Activated CD4-positive, alpha-beta T cell treated with anti-CD3 and anti-CD28 coated beads for 24 hours (primary cell): ENCODE results near the gene UBE2L6.
"Not testable (repeated sequence)": the region's sequence is repeated elsewhere in the genome, so short reads cannot be mapped to it uniquely, and the experiment has no call there.

Source experiments
- DNase-seq, 2 donors: peaks; one replicate each; pipeline ENCODE4 v3.0.0-alpha.2; 2020; ENCODE audit warnings: low read depth in 2 of 2

Gene UBE2L6

GRCh38 chr11:57566905-57567514, 462 bp downstream of the UBE2L6 start:
- peak in 1 of 2 donors; percentile 18 for DNase-seq

DNA sequence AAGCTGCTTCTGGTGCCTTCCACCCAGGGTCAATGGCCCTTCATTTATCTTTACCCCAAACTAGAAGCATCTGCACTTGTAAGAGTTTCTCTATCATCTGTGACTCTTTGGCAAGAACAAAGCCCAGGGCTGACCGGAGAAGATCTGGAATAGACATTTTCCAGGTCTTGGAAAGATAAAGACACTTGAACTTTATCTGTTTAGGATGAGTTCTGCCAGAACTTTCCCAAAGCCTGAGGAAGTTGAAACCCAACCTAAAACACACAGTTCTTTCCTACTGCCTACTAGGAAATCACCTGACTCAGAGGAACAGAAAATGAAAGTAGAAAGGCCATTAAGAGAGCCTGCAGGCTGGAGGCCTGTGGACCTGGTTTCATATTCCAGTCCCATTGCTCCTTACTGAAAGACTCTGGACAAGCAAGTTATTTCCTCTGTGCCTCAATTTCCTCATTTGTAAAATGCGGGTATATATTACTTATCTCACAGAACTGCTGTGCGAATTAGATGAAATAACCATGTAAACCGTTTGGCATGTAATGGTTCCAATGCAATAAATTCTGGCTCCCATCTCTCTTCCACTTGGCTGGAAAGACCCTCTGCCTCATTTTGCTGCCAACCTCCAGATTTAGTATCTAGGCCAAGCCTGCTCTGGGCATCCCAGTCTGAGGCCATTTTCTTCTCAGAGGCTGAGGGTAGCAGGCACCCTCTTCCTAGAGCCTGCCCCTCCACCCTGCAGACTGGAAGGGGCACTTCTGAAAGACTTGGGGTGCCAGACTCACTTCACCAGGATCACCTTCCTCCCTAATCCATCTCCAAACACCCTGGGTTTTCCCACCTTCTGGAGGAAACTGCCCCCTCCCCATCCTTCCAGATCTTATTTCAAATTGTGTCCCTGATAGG, 1.2 kb downstream of the UBE2L6 start:
- DNase-seq, result no peak

GRCh38 chr11:57562596-57562995, 4.9 kb downstream of the UBE2L6 start:
- no peak for DNase-seq

DNA sequence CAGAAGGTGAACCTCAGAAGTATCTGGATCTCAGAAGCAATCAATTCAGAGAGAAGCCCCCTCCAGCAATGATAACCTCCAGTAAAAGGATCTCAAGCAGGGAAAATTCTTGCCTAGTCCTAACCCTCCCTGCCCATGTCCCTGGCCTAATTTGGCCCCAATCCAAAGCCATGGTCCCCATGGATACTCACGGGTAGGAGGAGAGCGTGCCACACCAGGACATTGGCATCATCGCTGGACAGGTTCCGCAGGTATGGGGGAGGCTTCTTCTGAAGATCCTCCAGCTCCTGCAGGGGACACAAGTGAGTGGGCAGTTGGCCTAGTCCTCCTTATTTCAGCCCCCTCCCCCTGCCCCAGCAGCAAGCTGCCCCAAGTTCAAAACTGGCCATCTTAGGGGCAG, 7.3 kb downstream of the UBE2L6 start:
- DNase-seq, result no peak

DNA sequence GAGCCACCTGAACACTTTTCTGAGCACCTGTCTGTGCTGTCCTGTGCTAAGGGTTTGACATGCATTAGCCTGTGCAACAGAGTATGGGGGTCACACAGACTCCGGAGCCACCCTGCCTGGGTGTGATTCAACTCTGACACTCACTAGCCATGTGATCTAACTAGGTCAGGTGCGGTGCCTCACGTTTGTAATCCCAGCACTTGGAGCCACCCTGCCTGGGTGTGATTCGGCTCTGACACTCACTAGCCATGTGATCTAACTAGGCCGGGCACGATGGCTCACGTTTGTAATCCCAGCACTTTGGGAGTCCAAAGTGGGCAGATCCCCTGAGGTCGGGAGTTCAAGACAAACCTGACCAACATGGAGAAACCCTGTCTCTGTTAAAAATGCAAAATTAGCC, 11.4 kb downstream of the UBE2L6 start:
- DNase-seq, result no peak

DNA sequence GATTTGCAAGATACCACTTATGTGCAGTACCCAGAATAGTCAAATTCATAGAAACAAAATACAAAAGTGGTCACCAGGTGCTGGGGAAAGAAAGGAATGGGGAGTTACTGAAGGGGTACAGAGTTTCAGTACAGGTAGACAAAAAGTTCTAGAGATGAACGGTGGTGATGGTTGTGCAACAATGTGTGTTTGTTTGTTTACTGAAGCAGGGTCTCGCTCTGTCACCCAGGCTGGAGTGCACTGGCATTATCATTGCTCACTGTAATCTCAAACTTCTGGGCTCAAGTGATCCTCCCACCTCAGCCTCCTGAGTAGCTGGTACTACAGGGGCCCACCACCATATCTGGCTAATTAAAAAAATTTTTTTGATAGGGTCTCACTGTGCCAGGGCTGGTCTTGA, 12.1 kb downstream of the UBE2L6 start:
- no peak for DNase-seq

- DNase-seq, result no peak
Measured at GRCh38 chr11:57552479-57552878, 15.0 kb downstream of the UBE2L6 start.

DNA sequence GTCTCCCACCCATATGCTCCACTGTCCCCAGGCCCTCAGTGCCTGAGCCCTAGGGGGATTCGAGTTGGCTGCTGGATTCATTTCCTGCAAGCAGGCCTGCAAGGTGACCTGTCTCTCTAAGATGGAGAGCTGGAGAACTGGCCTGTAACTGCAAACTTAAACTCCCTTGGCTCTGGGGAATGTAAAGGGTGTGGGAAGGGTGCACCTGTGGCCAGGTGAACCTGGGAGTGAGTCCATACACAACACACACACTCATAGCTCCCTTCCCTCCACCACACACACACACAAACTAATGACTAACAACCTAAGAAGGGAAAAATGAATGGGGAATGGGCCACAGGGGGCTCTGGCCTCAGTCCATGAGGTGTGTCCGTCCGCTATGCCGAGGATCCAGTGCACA, 15.5 kb downstream of the UBE2L6 start:
- DNase-seq, result no peak

DNA sequence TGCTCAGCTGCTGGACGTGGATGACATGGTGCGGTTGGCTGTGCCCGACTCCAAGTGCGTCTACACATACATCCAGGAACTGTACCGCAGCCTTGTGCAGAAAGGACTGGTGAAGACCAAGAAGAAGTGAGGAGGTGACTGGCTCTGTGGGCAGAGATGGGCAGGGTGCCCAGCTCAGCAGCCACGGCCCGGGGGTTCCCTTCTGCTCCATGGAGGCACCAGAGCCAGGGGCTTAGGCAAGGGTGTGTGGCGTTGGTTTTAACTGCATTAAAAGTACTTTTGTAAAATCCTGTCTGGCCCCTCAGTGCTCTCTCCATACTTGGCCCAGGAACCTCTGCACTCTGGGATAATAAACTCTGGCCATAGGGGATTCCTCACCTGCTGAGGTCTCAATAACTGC, 17.5 kb downstream of the UBE2L6 start:
- no peak for DNase-seq

- no peak for DNase-seq
Measured at GRCh38 chr11:57547854-57548377, 19.6 kb downstream of the UBE2L6 start.

GRCh38 chr11:57546869-57547475, 20.5 kb downstream of the UBE2L6 start:
- DNase-seq, result no peak

DNA sequence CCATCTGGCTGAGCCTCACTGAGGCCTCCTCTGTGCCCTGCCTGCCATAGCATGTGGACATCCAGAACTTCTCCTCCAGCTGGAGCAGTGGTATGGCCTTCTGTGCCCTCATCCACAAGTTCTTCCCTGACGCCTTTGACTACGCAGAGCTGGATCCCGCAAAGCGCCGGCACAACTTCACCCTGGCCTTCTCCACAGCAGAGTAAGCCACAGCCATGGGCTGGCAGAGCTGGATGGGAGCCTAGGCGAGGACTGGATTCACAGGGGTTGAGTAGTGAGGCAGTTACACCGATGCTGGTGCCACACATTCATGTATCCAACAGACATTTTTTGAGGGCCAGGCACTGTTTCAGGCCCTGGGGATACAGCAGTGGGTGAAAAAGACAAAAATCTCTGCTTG, 21.0 kb downstream of the UBE2L6 start:
- no peak for DNase-seq

DNA sequence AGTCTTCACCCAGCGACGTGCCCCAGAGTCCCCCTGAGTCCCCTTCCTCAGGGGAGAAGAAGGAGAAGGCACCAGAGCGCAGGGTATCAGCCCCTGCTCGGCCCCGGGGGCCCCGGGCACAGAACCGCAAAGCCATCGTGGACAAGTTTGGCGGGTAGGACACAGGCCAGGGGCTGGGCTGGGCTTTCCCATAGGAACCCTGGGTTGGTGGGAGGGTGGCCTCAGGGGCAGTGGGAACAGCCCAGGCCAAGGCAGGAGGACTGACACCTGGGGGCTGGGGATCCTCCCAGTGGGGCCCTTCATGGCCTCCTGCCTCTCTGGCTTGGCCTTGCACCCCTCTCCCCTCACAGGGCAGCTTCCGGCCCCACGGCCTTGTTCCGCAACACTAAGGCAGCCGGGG, 21.6 kb downstream of the UBE2L6 start:
- no peak for DNase-seq

DNA sequence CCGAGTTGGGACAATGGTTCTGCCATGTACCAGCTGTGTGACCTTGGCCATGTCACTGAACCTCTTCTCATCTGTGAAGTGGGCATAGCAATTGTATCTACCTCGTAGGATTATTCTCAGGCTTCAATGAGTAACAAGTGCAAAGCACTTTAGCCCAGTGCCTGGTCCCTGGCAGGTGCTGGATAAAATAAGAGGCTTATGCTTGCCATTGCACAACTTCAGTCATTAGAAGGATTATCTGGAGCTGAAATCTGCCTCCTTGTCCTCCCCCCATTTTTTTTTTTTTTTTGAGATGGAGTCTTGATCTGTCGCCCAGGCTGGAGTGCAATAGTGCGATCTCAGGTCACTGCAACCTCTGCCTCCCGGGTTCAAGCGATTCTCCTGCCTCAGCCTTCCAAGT, 22.9 kb downstream of the UBE2L6 start:
- no peak for DNase-seq

DNA sequence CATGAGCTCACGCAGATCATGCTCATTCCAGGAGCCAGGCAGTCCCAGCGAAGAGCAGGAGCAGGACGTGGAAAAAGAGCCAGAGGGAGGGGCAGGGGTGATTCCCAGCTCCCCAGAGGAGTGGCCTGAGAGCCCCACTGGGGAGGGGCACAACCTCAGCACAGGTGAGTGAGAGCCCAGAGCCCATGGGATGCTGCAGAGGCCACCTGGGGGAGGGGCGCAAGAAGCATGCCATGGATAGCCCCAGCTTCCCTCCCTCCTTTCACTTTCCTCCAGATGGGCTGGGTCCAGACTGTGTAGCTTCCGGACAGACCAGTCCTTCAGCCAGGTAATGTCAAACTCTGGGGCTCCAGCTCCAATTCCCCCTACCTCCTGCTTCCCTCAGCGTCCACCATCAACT, 23.9 kb downstream of the UBE2L6 start:
- DNase-seq, result no peak

DNA sequence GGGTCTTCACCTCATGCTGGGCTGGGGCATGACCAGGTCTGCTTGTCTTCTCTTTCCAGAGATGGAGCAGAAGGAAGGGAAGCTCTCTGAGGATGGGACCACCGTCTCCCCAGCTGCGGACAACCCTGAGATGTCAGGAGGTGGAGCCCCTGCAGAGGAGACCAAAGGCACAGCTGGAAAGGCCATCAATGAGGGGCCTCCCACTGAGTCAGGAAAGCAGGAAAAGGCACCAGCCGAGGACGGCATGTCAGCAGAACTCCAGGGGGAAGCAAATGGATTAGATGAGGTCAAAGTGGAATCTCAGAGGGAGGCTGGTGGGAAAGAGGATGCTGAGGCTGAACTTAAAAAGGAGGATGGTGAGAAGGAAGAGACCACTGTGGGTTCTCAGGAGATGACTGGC, 24.9 kb downstream of the UBE2L6 start:
- DNase-seq, result no peak

- no peak for DNase-seq
Measured at GRCh38 chr11:57541169-57541568, 26.3 kb downstream of the UBE2L6 start.

GRCh38 chr11:57539342-57539741, 28.1 kb downstream of the UBE2L6 start:
- no peak for DNase-seq

DNA sequence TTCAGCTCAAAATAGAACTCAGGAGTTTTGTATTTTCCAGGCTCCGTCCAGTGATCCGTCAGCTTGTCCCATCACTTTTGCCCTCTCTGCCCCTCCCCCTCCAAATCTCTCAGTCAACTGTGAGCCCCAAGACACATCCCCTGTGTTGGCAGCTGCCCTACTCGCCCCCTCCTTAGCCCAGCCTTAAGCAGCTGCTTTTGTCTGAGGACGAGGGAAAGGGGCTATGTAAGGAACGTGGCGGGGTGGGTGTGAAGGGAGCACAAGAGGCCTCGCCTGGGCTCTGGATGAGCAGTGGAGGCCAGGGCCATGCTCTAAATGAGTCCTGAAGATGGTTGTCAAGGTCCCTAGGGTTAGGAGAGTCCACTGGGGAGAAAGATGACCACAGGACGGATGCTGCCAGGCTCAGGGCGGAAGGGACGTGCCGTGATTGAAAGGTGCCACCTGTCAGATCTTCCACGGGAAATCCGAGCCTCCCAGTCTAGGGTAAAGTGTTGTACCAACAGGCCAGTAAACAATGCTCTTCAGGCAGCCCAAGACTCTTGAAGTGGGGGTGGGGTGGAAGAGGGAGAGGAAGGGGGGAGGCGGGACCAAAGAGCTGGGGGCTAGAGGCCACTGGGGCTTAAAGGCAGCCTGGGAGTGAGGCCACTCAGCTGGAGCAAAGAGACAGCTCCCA, 30.4 kb downstream of the UBE2L6 start, which contains the start of gene SMTNL1:
TSS of gene SMTNL1 (plus strand) at position 649 of the 673 bp plus-strand sequence. CDS start 5,048 bp downstream, outside the sequence.
- no peak for DNase-seq

GRCh38 chr11:57534449-57534848, 33.0 kb downstream of the UBE2L6 start:
- not testable (repeated sequence) for DNase-seq

GRCh38 chr11:57530596-57531507, 36.6 kb downstream of the UBE2L6 start, which contains the start of gene TIMM10:
Gene TIMM10 (minus strand): TSS chr11:57530754. CDS start chr11:57530189, 565 bp downstream.
- peak; percentile 86 to 88 for DNase-seq
